GM12891 (cell line): ENCODE data around the gene GPR107.
A peak's percentile ranks its signal among the peaks of the same experiment; 100 is the strongest.

ENCODE experiments used
- POLR2A ChIP-seq: IDR thresholded peaks from 2 replicates; pipeline ENCODE4 v1.6.1; 2011; ENCODE audit warnings: low read depth, low read length, control low read depth
- POLR2AphosphoS5 ChIP-seq: IDR thresholded peaks from 2 replicates; pipeline ENCODE4 v1.6.1; 2011; ENCODE audit warnings: low read depth, low read length, control low read depth
- TAF1 ChIP-seq: IDR thresholded peaks from 2 replicates; pipeline ENCODE4 v1.6.1; 2011; ENCODE audit warnings: low read depth, low read length, control low read depth

- TF ChIP-seq POLR2A (peak; percentile 29; the same call in 1 of the 2 replicates), TAF1 (peak; percentile 14; the same call in 1 of the 2 replicates), POLR2AphosphoS5 (no peak)
Observed at GRCh38 chr9:130039528-130040147, 14.1 kb upstream of the GPR107 start.
